Mucosa of descending colon (tissue), 3 donors: Measurements from ENCODE around the gene ZPBP. TPM values are rescaled to one million over a fixed set of nuclear protein-coding genes. Genes with fewer than 3 reads are reported as not detected.

Source experiments
- ATAC-seq: fragments of 200-7000 bp; cut with Tn5 transposase; one replicate; pipeline ENCODE4 v1.9.1; 2020; ENCODE audit warnings: mild to moderate bottlenecking, moderate library complexity
- DNase-seq, 3 donors: peaks; one replicate each; pipeline ENCODE4 v3.0.0-alpha.2; 2020
- H3K36me3 ChIP-seq: fragments of 200-600 bp; one replicate; pipeline ENCODE4 v1.8.0; 2021; ENCODE audit warnings: low read depth, mild to moderate bottlenecking
- H3K4me1 ChIP-seq: fragments of 200-600 bp; one replicate; pipeline ENCODE4 v1.8.0; 2021; ENCODE audit warnings: low read depth, mild to moderate bottlenecking
- H3K4me3 ChIP-seq: fragments of 200-600 bp; one replicate; pipeline ENCODE4 v1.8.0; 2021; ENCODE audit warnings: mild to moderate bottlenecking
- H3K9me3 ChIP-seq: fragments of 200-600 bp; one replicate; pipeline ENCODE4 v1.8.0; 2021; ENCODE audit warnings: mild to moderate bottlenecking
- CTCF ChIP-seq: fragments of 200-600 bp; IDR thresholded peaks from one replicate; pipeline ENCODE4 v1.8.0; 2022; ENCODE audit warnings: antibody characterized with exemption, mild to moderate bottlenecking
- intact Hi-C, 2 donors: fragments of 100-400 bp; cut with DNase I in 1 of 2; cut with micrococcal nuclease in 1 of 2; formaldehyde crosslinking; loops; one replicate each; pipeline versions ENCODE4 v1.11.0 to v1.11.1; 2022; cut with DNase I, micrococcal nuclease
- total RNA-seq, 3 donors: library from RNA; stranded (reverse); fragmentation: NEBNext Ultra II Directional in 2 of 3; extraction: Animal tissue kit (Norgen Biotek cat#: 25700) in 2 of 3; gene quantifications; one replicate each; pipeline versions ENCODE4 v1.2.1 to v1.2.4, GENCODE V29; 2021 to 2023
- donor health status: DM: no; HTN: no; CAD: no; lungs with moderate emphysema.
- donor health status: DM: no; HTN: no; CAD: no.
- donor health status: DM: no; HTN: yes; CAD: no.

ZPBP gene
- total RNA-seq, 3 donors from 2014 or later, result not detected

- no peak overlapping the region for H3K4me3 ChIP-seq
- no peaks in the 10 kb centered on the region for H3K36me3 ChIP-seq
- no peak for DNase-seq
- TF ChIP-seq CTCF, result no peak
- H3K4me1 ChIP-seq, result no peaks in the 10 kb centered on the region
- no peaks in the 10 kb centered on the region for H3K9me3 ChIP-seq
- no peak for ATAC-seq
- intact Hi-C loops, result no loop called here
These were observed 45.1 kb upstream of the ZPBP start for GRCh38 chr7:50138101-50138500.

GRCh38 chr7:50125766-50126165 is 32.7 kb upstream of the ZPBP start:
- ATAC-seq (no peak), DNase-seq (no peak)
- no peak for TF ChIP-seq CTCF
- no peaks in the 10 kb centered on the region for H3K4me1 ChIP-seq
- no peak overlapping the region for H3K4me3 ChIP-seq
- no peaks in the 10 kb centered on the region for H3K36me3 ChIP-seq
- no peaks in the 10 kb centered on the region for H3K9me3 ChIP-seq
- intact Hi-C loops, result no loop called here

- Histone ChIP-seq H3K36me3 (no peaks in the 10 kb centered on the region), H3K9me3 (no peaks in the 10 kb centered on the region), H3K4me3 (no peak overlapping the region), H3K4me1 (no peaks in the 10 kb centered on the region)
- intact Hi-C loops, result no loop called here
- DNase-seq (no peak), ATAC-seq (no peak)
- TF ChIP-seq CTCF, result no peak
These were observed 28.2 kb upstream of the ZPBP start for GRCh38 chr7:50121286-50121685.

GRCh38 chr7:50119815-50120637 is 27.0 kb upstream of the ZPBP start:
- DNase-seq, result no peak
- no peak for TF ChIP-seq CTCF
- Histone ChIP-seq H3K4me3 (no peak overlapping the region), H3K36me3 (no peaks in the 10 kb centered on the region), H3K9me3 (no peaks in the 10 kb centered on the region), H3K4me1 (no peaks in the 10 kb centered on the region)
- ATAC-seq, result no peak
- intact Hi-C loops, result no loop called here

GRCh38 chr7:50112250-50112649 is 19.2 kb upstream of the ZPBP start:
- no peak for ATAC-seq
- DNase-seq, result no peak
- Histone ChIP-seq H3K4me3 (no peak overlapping the region), H3K9me3 (peaks cover 12% of the 10 kb centered on the region), H3K4me1 (no peaks in the 10 kb centered on the region), H3K36me3 (no peaks in the 10 kb centered on the region)
- intact Hi-C loops, result no loop called here
- no peak for TF ChIP-seq CTCF

GRCh38 chr7:50101873-50102272 is 8.8 kb upstream of the ZPBP start:
- H3K9me3 ChIP-seq, result no peaks in the 10 kb centered on the region
- H3K4me3 ChIP-seq, result no peak overlapping the region
- intact Hi-C loops, result no loop called here
- no peaks in the 10 kb centered on the region for H3K36me3 ChIP-seq
- no peak for TF ChIP-seq CTCF
- DNase-seq (no peak), ATAC-seq (no peak)
- H3K4me1 ChIP-seq, result no peaks in the 10 kb centered on the region
